GM12878 (cell line): Measurements from ENCODE around the gene HOXB13. TPM values are rescaled to one million over a fixed set of nuclear protein-coding genes. Genes with fewer than 3 reads are reported as not detected.

Experiments
- ATAC-seq: fragments of 200-7000 bp; cut with Tn5 transposase; 3 replicates; pipeline ENCODE4 v1.9.1; 2020; ENCODE audit warnings: mild to moderate bottlenecking, moderate library complexity
- BruUV-seq: library from RNA; stranded (reverse); fragments of 400-500 nt; replicated peaks from 2 replicates; lab custom pipeline; 2021; lab: Mats Ljungman, UMichigan
- CTCF ChIA-PET: fragments of 300-600 bp; sonication (Branson Sonifier 250); formaldehyde crosslinking; extraction: SDS; loops from one replicate; lab custom pipeline; 2021; ENCODE audit warnings: inconsistent platforms; lab: Yijun Ruan, JAX
- POLR2A ChIA-PET: fragments of 350-600 bp; formaldehyde crosslinking; extraction: SDS; loops from one replicate; lab custom pipeline; 2021; ENCODE audit warnings: inconsistent platforms; lab: Charles Lee
- RAD21 ChIA-PET: fragments of 300-600 bp; sonication (Branson Sonifier 250); formaldehyde crosslinking; loops from one replicate; lab custom pipeline; 2023; ENCODE audit warnings: antibody characterized with exemption; ENCODE audit not compliant: unreplicated experiment; lab: Charles Lee
- SMC1A ChIA-PET: fragments of 300-600 bp; sonication (Branson Sonifier 250); formaldehyde crosslinking; loops from one replicate; lab custom pipeline; 2023; ENCODE audit not compliant: unreplicated experiment, uncharacterized antibody; lab: Charles Lee
- DNase-seq: peaks from one replicate; pipeline ENCODE4 v3.0.0-alpha.2; 2011; ENCODE audit warnings: low read depth, low spot score
- FAIRE-seq: peaks from 3 replicates; lab custom pipeline; 2011; peaks lifted over from hg19 to GRCh38; lab: Jason Lieb, UNC
- H2AFZ ChIP-seq: 2 replicates; pipeline ENCODE4 v1.6.0; 2011; ENCODE audit warnings: low read depth, low read length, control low read depth; ENCODE audit not compliant: control insufficient read depth
- H3K27ac ChIP-seq: 2 replicates; pipeline ENCODE4 v1.5.1; 2011; ENCODE audit warnings: control low read depth; ENCODE audit not compliant: control insufficient read depth, insufficient read depth
- H3K27me3 ChIP-seq, 2 experiments: replicated peaks in 1 of 2; 2 replicates each; pipeline versions ENCODE4 v1.6.0 to v1.6.1; 2011; ENCODE audit warnings: low read length in 1 of 2; ENCODE audit not compliant: control insufficient read depth in 2 of 2, insufficient read depth in 2 of 2
- H3K36me3 ChIP-seq, 2 experiments: 2 replicates each; pipeline ENCODE4 v1.5.1; 2011; ENCODE audit warnings: low read length in 1 of 2; ENCODE audit not compliant: control insufficient read depth in 2 of 2, insufficient read depth in 2 of 2
- H3K4me1 ChIP-seq: 2 replicates; pipeline ENCODE4 v1.6.1; 2011; ENCODE audit warnings: mild to moderate bottlenecking, low read length, moderate library complexity, mixed read lengths; ENCODE audit not compliant: control insufficient read depth, insufficient read depth
- H3K4me2 ChIP-seq: 2 replicates; pipeline ENCODE4 v1.6.0; 2011; ENCODE audit warnings: control low read depth; ENCODE audit not compliant: control insufficient read depth, insufficient read depth
- H3K4me3 ChIP-seq: fragments of 200-600 bp; sonication (generic); 2 replicates; pipeline ENCODE4 v1.5.1; 2016
- H3K79me2 ChIP-seq: 2 replicates; pipeline ENCODE4 v1.6.0; 2011; ENCODE audit warnings: low read length; ENCODE audit not compliant: control insufficient read depth, insufficient read depth
- H3K9ac ChIP-seq: 2 replicates; pipeline ENCODE4 v1.8.0; 2011; ENCODE audit warnings: low read length, control low read depth, mixed read lengths; ENCODE audit not compliant: control insufficient read depth, insufficient read depth
- H3K9me3 ChIP-seq: replicated peaks from 3 replicates; pipeline ENCODE4 v1.5.1; 2011; ENCODE audit warnings: mild to moderate bottlenecking, low read length; ENCODE audit not compliant: control insufficient read depth, insufficient read depth
- H4K20me1 ChIP-seq: 2 replicates; pipeline ENCODE4 v1.6.0; 2011; ENCODE audit not compliant: control insufficient read depth, insufficient read depth
- BCL3 ChIP-seq: IDR thresholded peaks from 2 replicates; pipeline ENCODE4 v1.6.1; 2011; ENCODE audit warnings: borderline replicate concordance, low read depth, mild to moderate bottlenecking, moderate library complexity, low read length; ENCODE audit not compliant: insufficient read depth, poor library complexity, severe bottlenecking
- DPF2 ChIP-seq: fragments of 450-650 bp; IDR thresholded peaks from 2 replicates; pipeline ENCODE4 v1.6.1; 2017; ENCODE audit warnings: mild to moderate bottlenecking
- EED ChIP-seq: sonication (generic); IDR thresholded peaks from 2 replicates; pipeline ENCODE4 v1.6.1; 2016; ENCODE audit warnings: antibody characterized with exemption, low read depth
- FOS ChIP-seq: IDR thresholded peaks from 3 replicates; pipeline ENCODE4 v1.6.1; 2011; ENCODE audit warnings: borderline replicate concordance; ENCODE audit not compliant: insufficient read length; ENCODE audit errors: extremely low read depth
- GATAD2B ChIP-seq: fragments of 450-650 bp; conservative IDR thresholded peaks from 2 replicates; pipeline ENCODE4 v1.6.1; 2017; ENCODE audit warnings: low read depth, mild to moderate bottlenecking, moderate library complexity
- IRF3 ChIP-seq: fragments of 450-650 bp; IDR thresholded peaks from 2 replicates; pipeline ENCODE4 v1.6.1; 2014; ENCODE audit warnings: mild to moderate bottlenecking
- KLF5 ChIP-seq: fragments of 450-650 bp; IDR thresholded peaks from 2 replicates; pipeline ENCODE4 v1.6.1; 2014; ENCODE audit warnings: mild to moderate bottlenecking; ENCODE audit not compliant: partially characterized antibody
- MAX ChIP-seq: IDR thresholded peaks from 2 replicates; pipeline ENCODE4 v1.6.1; 2012; ENCODE audit warnings: low read depth, low read length, improper control_type of control experiment
- MTA3 ChIP-seq: IDR thresholded peaks from 2 replicates; pipeline ENCODE4 v1.6.1; 2012; ENCODE audit warnings: low read length, inconsistent platforms, borderline replicate concordance
- PAX8 ChIP-seq: fragments of 450-650 bp; IDR thresholded peaks from 2 replicates; pipeline ENCODE4 v1.6.1; 2017; ENCODE audit warnings: mild to moderate bottlenecking, moderate library complexity
- POLR2AphosphoS2 ChIP-seq: IDR thresholded peaks from 2 replicates; pipeline ENCODE4 v1.6.1; 2011; ENCODE audit warnings: low read depth, mild to moderate bottlenecking, low read length, improper control_type of control experiment, moderate library complexity
- RFX5 ChIP-seq: IDR thresholded peaks from 2 replicates; pipeline ENCODE4 v1.6.1; 2011; ENCODE audit warnings: low read depth, low read length, improper control_type of control experiment
- SKIL ChIP-seq: fragments of 450-650 bp; IDR thresholded peaks from 2 replicates; pipeline ENCODE4 v1.6.1; 2017; ENCODE audit warnings: mild to moderate bottlenecking, low read depth, inconsistent platforms; ENCODE audit not compliant: poor library complexity, severe bottlenecking
- SPI1 ChIP-seq: IDR thresholded peaks from 2 replicates; pipeline ENCODE4 v1.6.1; 2011; ENCODE audit warnings: low read depth, mild to moderate bottlenecking, low read length, moderate library complexity, borderline replicate concordance; ENCODE audit not compliant: insufficient read depth
- STAT1 ChIP-seq: fragments of 450-650 bp; conservative IDR thresholded peaks from 2 replicates; pipeline ENCODE4 v1.6.1; 2014; ENCODE audit warnings: antibody characterized with exemption, mild to moderate bottlenecking
- TCF7 ChIP-seq: IDR thresholded peaks from 2 replicates; pipeline ENCODE4 v1.6.1; 2014; ENCODE audit warnings: antibody characterized with exemption, borderline replicate concordance
- ZSCAN29 ChIP-seq: fragments of 450-650 bp; IDR thresholded peaks from 2 replicates; pipeline ENCODE4 v1.6.1; 2017; ENCODE audit warnings: mild to moderate bottlenecking, moderate library complexity
- WGBS: methylation state at CpG from one replicate; pipeline ENCODE4 v1.1.6; 2016; ENCODE audit warnings: low lambda C conversion rate; ENCODE audit not compliant: insufficient replicate concordance, insufficient coverage; ENCODE audit errors: missing lambda C conversion rate; 5-methylcytosine and 5-hydroxymethylcytosine counted together
- in situ Hi-C: fragments of 300-500 bp; cut with MboI; formaldehyde crosslinking; loops from 9 replicates; pipeline ENCODE4 v1.14.3; 2018; ENCODE audit warnings: mixed read lengths
- intact Hi-C: fragments of 100-400 bp; cut with micrococcal nuclease; formaldehyde crosslinking; loops from one replicate; pipeline ENCODE4 v1.14.2; 2022; ENCODE audit not compliant: unreplicated experiment
- polyA plus RNA-seq, 11 experiments: library from polyadenylated mRNA; depleted of rRNA in 4 of 11; unstranded in 6 of 11; stranded (reverse) in 5 of 11; fragments of >200 nt; fragmentation: Nextera tagmentation in 4 of 11; fragmentation: Illumina TruSeq in 1 of 11; extraction: Ambion mirVana in 4 of 11; extraction: Trizol in 1 of 11; gene quantifications; 1 replicate in 1 of 11; 2 replicates in 10 of 11; pipeline versions ENCODE4 v1.2.1 to v1.2.3, GENCODE V29; 2011 to 2016; ENCODE audit warnings: inconsistent platforms in 2 of 11, missing spikeins in 2 of 11, low read depth in 1 of 11
- total RNA-seq, 4 experiments: library from RNA; depleted of rRNA in 3 of 4; stranded (reverse); fragments of >200 nt in 3 of 4; fragmentation: Illumina TruSeq in 1 of 4; extraction: Trizol in 1 of 4; gene quantifications; 2 replicates each; pipeline versions ENCODE4 v1.2.1 to v1.2.3, GENCODE V29; 2013 to 2021

The HOXB13 gene
- total and polyA plus RNA-seq, 10 of the 15 experiments (the other 5 are each of a cell fraction or from before 2014, with no cell fraction given), result 0.05 TPM; not detected in 9

- no peaks in the 10 kb centered on the region for H3K9me3 ChIP-seq
- no peaks in the 10 kb centered on the region for H3K4me1 ChIP-seq
- no peak for DNase-seq
- peaks cover 20 to 44% of the 10 kb centered on the region in 2 experiments for H3K27me3 ChIP-seq
- H2AFZ ChIP-seq, result no peak overlapping the region
- in situ Hi-C loops (no loop called here), intact Hi-C loops (no loop called here)
- ChIA-PET POLR2A (no interaction called here), SMC1A (no interaction called here), CTCF (interaction anchor here (0.6 to 2.0 kb wide), 4 partner anchors 12 to 66 kb away, joined by 3 to 9 read pairs (median 4); no protein-coding TSS in a partner anchor), RAD21 (interaction anchor here (1.1 kb wide), 1 partner anchor 14 kb away, joined by 3 read pairs; no protein-coding TSS in a partner anchor)
- no peak overlapping the region for H3K27ac ChIP-seq
- no TSS peak for BruUV-seq
- TF ChIP-seq STAT1 (no peak), POLR2AphosphoS2 (no peak), PAX8 (no peak), SPI1 (no peak), BCL3 (no peak), MAX (no peak), MTA3 (no peak), TCF7 (no peak), KLF5 (no peak), RFX5 (no peak), IRF3 (no peak), GATAD2B (no peak), SKIL (no peak), EED (no peak), FOS (no peak), DPF2 (no peak), ZSCAN29 (no peak)
- H4K20me1 ChIP-seq, result no peaks in the 10 kb centered on the region
- 35% methylated on average over 4 of the region's 4 CpGs for WGBS
- no peaks in the 10 kb centered on the region for H3K36me3 ChIP-seq
- no peak for ATAC-seq
- H3K4me3 ChIP-seq, result no peak overlapping the region
- no peak for FAIRE-seq
- no peaks in the 10 kb centered on the region for H3K79me2 ChIP-seq
- no peak overlapping the region for H3K4me2 ChIP-seq
- no peak overlapping the region for H3K9ac ChIP-seq
Observed at GRCh38 chr17:48737330-48738043, 8.9 kb upstream of the HOXB13 start.
